Sigmoid colon (tissue), 4 donors: ENCODE data around the gene NOL3.

ENCODE experiments used
- EP300 ChIP-seq, 4 donors: sonication (generic); formaldehyde crosslinking; IDR thresholded peaks; one replicate each; pipeline ENCODE4 v1.6.1; 2017; ENCODE audit warnings: antibody characterized with exemption in 4 of 4
- POLR2A ChIP-seq, 2 donors: fragments of 450-650 bp; IDR thresholded peaks; one replicate each; pipeline ENCODE4 v1.6.1; 2016; ENCODE audit warnings: antibody characterized with exemption in 2 of 2, mild to moderate bottlenecking in 2 of 2, moderate library complexity in 2 of 2
- POLR2AphosphoS5 ChIP-seq, 4 donors: sonication (generic); formaldehyde crosslinking; IDR thresholded peaks; one replicate each; pipeline ENCODE4 v1.6.1; 2017; ENCODE audit warnings: antibody characterized with exemption in 4 of 4
- TF ChIP-seq, protein P1 (sequence below), 4 experiments: fragments of 450-650 bp in 3 of 4; fragments of 200-600 bp in 1 of 4; IDR thresholded peaks; one replicate each; pipeline ENCODE4 v1.5.1; 2016 to 2019; ENCODE audit warnings: antibody characterized with exemption in 4 of 4, mild to moderate bottlenecking in 3 of 4, moderate library complexity in 2 of 4

DNA sequence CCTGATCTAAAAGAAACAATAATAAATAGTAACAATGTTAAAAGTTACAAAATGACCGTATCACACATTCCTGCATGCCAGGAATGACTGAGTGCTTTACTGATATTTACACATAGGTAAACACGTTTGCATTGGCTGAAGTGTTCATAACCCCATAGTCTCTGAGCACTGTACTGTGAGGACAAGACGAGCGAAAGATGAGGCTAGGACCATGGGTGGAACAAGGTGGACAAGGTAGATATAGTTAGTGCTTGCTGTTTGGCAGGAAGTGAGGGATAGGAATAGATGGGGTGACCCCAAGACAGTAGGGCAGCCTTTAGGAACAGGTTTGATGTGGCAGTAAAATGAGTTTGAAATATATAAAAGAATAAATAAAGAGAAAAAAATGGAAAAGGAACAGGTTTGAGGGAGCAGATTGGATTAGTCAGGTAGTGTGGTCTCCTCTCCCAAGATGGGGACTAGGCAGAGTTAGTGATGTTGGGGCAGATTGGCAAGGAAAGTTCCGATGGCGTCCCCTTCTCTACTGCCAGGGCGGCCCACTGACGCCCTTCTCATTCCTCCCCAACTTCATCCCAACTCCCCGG lies 21.2 kb downstream of the NOL3 start:
- TF ChIP-seq, protein P1, sequence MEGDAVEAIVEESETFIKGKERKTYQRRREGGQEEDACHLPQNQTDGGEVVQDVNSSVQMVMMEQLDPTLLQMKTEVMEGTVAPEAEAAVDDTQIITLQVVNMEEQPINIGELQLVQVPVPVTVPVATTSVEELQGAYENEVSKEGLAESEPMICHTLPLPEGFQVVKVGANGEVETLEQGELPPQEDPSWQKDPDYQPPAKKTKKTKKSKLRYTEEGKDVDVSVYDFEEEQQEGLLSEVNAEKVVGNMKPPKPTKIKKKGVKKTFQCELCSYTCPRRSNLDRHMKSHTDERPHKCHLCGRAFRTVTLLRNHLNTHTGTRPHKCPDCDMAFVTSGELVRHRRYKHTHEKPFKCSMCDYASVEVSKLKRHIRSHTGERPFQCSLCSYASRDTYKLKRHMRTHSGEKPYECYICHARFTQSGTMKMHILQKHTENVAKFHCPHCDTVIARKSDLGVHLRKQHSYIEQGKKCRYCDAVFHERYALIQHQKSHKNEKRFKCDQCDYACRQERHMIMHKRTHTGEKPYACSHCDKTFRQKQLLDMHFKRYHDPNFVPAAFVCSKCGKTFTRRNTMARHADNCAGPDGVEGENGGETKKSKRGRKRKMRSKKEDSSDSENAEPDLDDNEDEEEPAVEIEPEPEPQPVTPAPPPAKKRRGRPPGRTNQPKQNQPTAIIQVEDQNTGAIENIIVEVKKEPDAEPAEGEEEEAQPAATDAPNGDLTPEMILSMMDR (IDR thresholded peaks at IDR 0.05), result no peak
- TF ChIP-seq POLR2A (IDR thresholded peaks at IDR 0.05) (no peak), POLR2AphosphoS5 (IDR thresholded peaks at IDR 0.05) (no peak), EP300 (IDR thresholded peaks at IDR 0.05) (no peak)
